K562 (cell line): ENCODE measurements around the gene FIZ1. TPM values are rescaled to one million over a fixed set of nuclear protein-coding genes. Genes with fewer than 3 reads are reported as not detected.

Experiments used
- ATAC-seq: fragments of 200-7000 bp; cut with Tn5 transposase; 3 replicates; pipeline ENCODE4 v1.9.1; 2020; ENCODE audit warnings: moderate library complexity
- BruUV-seq: library from RNA; stranded (reverse); fragments of 400-500 nt; replicated peaks from 2 replicates; lab custom pipeline; 2021; lab: Mats Ljungman, UMichigan
- CTCF ChIA-PET: fragments of 300-600 bp; formaldehyde crosslinking; extraction: SDS; loops from one replicate; lab custom pipeline; 2021; ENCODE audit warnings: low intra/inter-chr PET ratio; lab: Yijun Ruan, JAX
- POLR2A ChIA-PET: fragments of 300-600, 350-650 bp; sonication (Branson Sonifier 250); formaldehyde crosslinking; extraction: SDS; loops from one replicate; lab custom pipeline; 2021; ENCODE audit warnings: antibody characterized with exemption, inconsistent platforms; lab: Yijun Ruan, JAX
- DNase-seq, 4 experiments: peaks; one replicate each; pipeline versions ENCODE4 v3.0.0 to v3.0.0-alpha.2; 2011 to 2018; ENCODE audit warnings: low spot score in 3 of 4, mixed read lengths in 3 of 4; ENCODE audit errors: extremely low read depth in 1 of 4
- FAIRE-seq: peaks from 2 replicates; lab custom pipeline; 2011; peaks lifted over from hg19 to GRCh38; lab: Jason Lieb, UNC
- H2AFZ ChIP-seq: 2 replicates; pipeline ENCODE4 v1.6.0; 2011; ENCODE audit warnings: low read depth, low read length, control low read depth, inconsistent platforms
- H3K27ac ChIP-seq: fragments of 200-600 bp; 3 replicates; pipeline ENCODE4 v1.8.0; 2011; ENCODE audit warnings: low read depth, mild to moderate bottlenecking, control low read depth, inconsistent platforms, low read length, moderate library complexity, mixed read lengths; ENCODE audit errors: extremely low read depth
- H3K27me3 ChIP-seq, 2 experiments: fragments of 300-600 bp in 1 of 2; 2 replicates in 1 of 2; 3 replicates in 1 of 2; pipeline versions ENCODE4 v1.6.0 to v1.8.0; 2011; ENCODE audit warnings: inconsistent platforms in 2 of 2, low read length in 2 of 2, mild to moderate bottlenecking in 1 of 2, mixed read lengths in 1 of 2, moderate library complexity in 1 of 2; ENCODE audit not compliant: control insufficient read depth in 2 of 2, insufficient read depth in 2 of 2
- H3K36me3 ChIP-seq: fragments of 300-600 bp; 3 replicates; pipeline ENCODE4 v1.8.0; 2011; ENCODE audit warnings: mild to moderate bottlenecking, low read length, inconsistent platforms; ENCODE audit not compliant: control insufficient read depth, insufficient read depth
- H3K4me1 ChIP-seq, 2 experiments: fragments of 200-600 bp in 1 of 2; replicated peaks in 1 of 2; 2 replicates in 1 of 2; 3 replicates in 1 of 2; pipeline versions ENCODE4 v1.5.1 to v1.8.0; 2011; ENCODE audit warnings: inconsistent platforms in 2 of 2, low read length in 2 of 2, mild to moderate bottlenecking in 1 of 2, mixed read lengths in 1 of 2, moderate library complexity in 1 of 2; ENCODE audit not compliant: control insufficient read depth in 2 of 2, insufficient read depth in 2 of 2
- H3K4me2 ChIP-seq: 2 replicates; pipeline ENCODE4 v1.6.1; 2011; ENCODE audit warnings: low read length, control low read depth, inconsistent platforms, mixed read lengths; ENCODE audit not compliant: insufficient read depth
- H3K4me3 ChIP-seq: fragments of 200-600 bp; sonication (generic), shearing (Covaris generic); 2 replicates; pipeline ENCODE4 v1.5.1; 2016; ENCODE audit warnings: control low read depth, inconsistent platforms
- H3K79me2 ChIP-seq: fragments of 200-600 bp; 3 replicates; pipeline ENCODE4 v1.8.0; 2011; ENCODE audit warnings: low read length, inconsistent platforms; ENCODE audit not compliant: control insufficient read depth, insufficient read depth
- H3K9ac ChIP-seq, 2 experiments: 2 replicates each; pipeline versions ENCODE4 v1.6.0 to v1.6.1; 2011; ENCODE audit warnings: low read depth in 2 of 2, low read length in 2 of 2, control low read depth in 1 of 2, inconsistent platforms in 1 of 2, mild to moderate bottlenecking in 1 of 2, mixed read lengths in 1 of 2; ENCODE audit not compliant: insufficient read depth in 1 of 2
- H3K9me1 ChIP-seq: one replicate; pipeline ENCODE4 v1.6.0; 2011; ENCODE audit warnings: inconsistent platforms, mild to moderate bottlenecking, low read length, moderate library complexity; ENCODE audit not compliant: control insufficient read depth, insufficient read depth
- H3K9me3 ChIP-seq: replicated peaks from 2 replicates; pipeline ENCODE4 v1.5.1; 2011; ENCODE audit warnings: low read depth, low read length, inconsistent platforms; ENCODE audit not compliant: control insufficient read depth, insufficient read depth
- H4K20me1 ChIP-seq: replicated peaks from 2 replicates; pipeline ENCODE4 v1.6.1; 2011; ENCODE audit warnings: low read length, inconsistent platforms, mixed read lengths; ENCODE audit not compliant: control insufficient read depth, insufficient read depth
- CCAR2 ChIP-seq: fragments of 200-400 bp; formaldehyde crosslinking; IDR thresholded peaks from 2 replicates; pipeline ENCODE4 v1.6.1; 2017; ENCODE audit warnings: mild to moderate bottlenecking, low read depth, low read length
- CCNT2 ChIP-seq: IDR thresholded peaks from 2 replicates; pipeline ENCODE4 v1.6.1; 2011; ENCODE audit warnings: borderline replicate concordance, low read depth, mild to moderate bottlenecking, moderate library complexity, mixed read lengths, low read length; ENCODE audit not compliant: insufficient read length; ENCODE audit errors: extremely low read depth
- DMBX1 ChIP-seq: fragments of 250-450 bp; sonication (Bioruptor Pico); IDR thresholded peaks from 2 replicates; pipeline ENCODE4 v1.8.0; 2022; ENCODE audit warnings: inconsistent platforms, mild to moderate bottlenecking, moderate library complexity, borderline replicate concordance
- ETV5 ChIP-seq: sonication (generic); formaldehyde crosslinking; IDR thresholded peaks from 2 replicates; pipeline ENCODE4 v1.4.0; 2020; ENCODE audit warnings: low read depth, mild to moderate bottlenecking, missing genetic modification reagents
- HCFC1 ChIP-seq: IDR thresholded peaks from 2 replicates; pipeline ENCODE4 v1.6.1; 2012; ENCODE audit warnings: low read depth, low read length, improper control_type of control experiment
- PHF8 ChIP-seq: fragments of 200-600 bp; sonication (generic); IDR thresholded peaks from 2 replicates; pipeline ENCODE4 v1.6.1; 2012; ENCODE audit warnings: mixed run types, mild to moderate bottlenecking, inconsistent platforms, low read length, moderate library complexity, borderline replicate concordance
- SIN3B ChIP-seq: fragments of 450-650 bp; IDR thresholded peaks from 2 replicates; pipeline ENCODE4 v1.6.1; 2017; ENCODE audit warnings: low read depth, mild to moderate bottlenecking, moderate library complexity
- ZBTB17 ChIP-seq: fragments of 450-650 bp; formaldehyde crosslinking; IDR thresholded peaks from 2 replicates; pipeline ENCODE4 v1.4.0; 2020; ENCODE audit warnings: mild to moderate bottlenecking
- ZNF140 ChIP-seq: fragments of 250-450 bp; sonication (Bioruptor Pico); IDR thresholded peaks from 2 replicates; pipeline ENCODE4 v1.8.0; 2021; ENCODE audit warnings: moderate library complexity, mild to moderate bottlenecking, inconsistent platforms
- ZNF23 ChIP-seq: fragments of 250-450 bp; sonication (Bioruptor Pico); IDR thresholded peaks from 2 replicates; pipeline ENCODE4 v1.4.0; 2020; ENCODE audit warnings: mild to moderate bottlenecking
- ZNF384 ChIP-seq: IDR thresholded peaks from 2 replicates; pipeline ENCODE4 v1.6.1; 2012; ENCODE audit warnings: low read depth, low read length, improper control_type of control experiment
- ZNF644 ChIP-seq: fragments of 200-800 bp; sonication (Bioruptor generic); IDR thresholded peaks from 2 replicates; pipeline ENCODE4 v1.6.1; 2016; ENCODE audit warnings: low read depth, missing genetic modification characterization, missing compliant biosample characterization
- WGBS: fragments of 100-300 bp; shearing (Covaris generic); methylation state at CpG from one replicate; pipeline ENCODE4 v1.1.6; 2016; ENCODE audit warnings: low coverage, mixed read lengths; ENCODE audit not compliant: insufficient coverage; ENCODE audit errors: missing lambda C conversion rate; 5-methylcytosine and 5-hydroxymethylcytosine counted together
- in situ Hi-C: fragments of 300-500 bp; cut with MboI; formaldehyde crosslinking; loops from 4 replicates; pipeline ENCODE4 v1.15.0; 2018; ENCODE audit warnings: inconsistent platforms, mixed read lengths
- intact Hi-C: fragments of 100-400 bp; cut with micrococcal nuclease; formaldehyde crosslinking; loops from 2 replicates; pipeline ENCODE4 v1.14.2; 2022
- polyA plus RNA-seq, 8 experiments: library from polyadenylated mRNA; depleted of rRNA in 4 of 8; stranded (reverse) in 5 of 8; unstranded in 3 of 8; fragments of >200 nt; fragmentation: Nextera tagmentation in 2 of 8; fragmentation: Illumina TruSeq in 1 of 8; extraction: Ambion mirVana in 2 of 8; extraction: Trizol in 1 of 8; gene quantifications; 2 replicates each; pipeline versions ENCODE4 v1.2.1 to v1.2.3, GENCODE V29; 2011 to 2014; ENCODE audit warnings: inconsistent platforms in 1 of 8, missing spikeins in 1 of 8
- total RNA-seq, 7 experiments: library from RNA; depleted of rRNA in 6 of 7; stranded (reverse); fragments of >200 nt in 6 of 7; fragmentation: Illumina TruSeq in 2 of 7; extraction: Trizol in 2 of 7; gene quantifications; 2 replicates each; pipeline versions ENCODE4 v1.2.1 to v1.2.3, GENCODE V29; 2011 to 2021; ENCODE audit warnings: low replicate concordance in 1 of 7
- TF ChIP-seq, protein P1 (sequence below), 2 experiments: fragments of 150-350 bp in 1 of 2; IDR thresholded peaks; 2 replicates each; pipeline ENCODE4 v1.6.1; 2012 to 2016; ENCODE audit warnings: low read depth in 2 of 2, low read length in 2 of 2, mild to moderate bottlenecking in 1 of 2, moderate library complexity in 1 of 2

Gene FIZ1
- total and polyA plus RNA-seq, 9 of the 15 experiments (the other 6 are each of a cell fraction or from before 2014, with no cell fraction given), result 0.79 to 17.5 (median 5.5) TPM

DNA sequence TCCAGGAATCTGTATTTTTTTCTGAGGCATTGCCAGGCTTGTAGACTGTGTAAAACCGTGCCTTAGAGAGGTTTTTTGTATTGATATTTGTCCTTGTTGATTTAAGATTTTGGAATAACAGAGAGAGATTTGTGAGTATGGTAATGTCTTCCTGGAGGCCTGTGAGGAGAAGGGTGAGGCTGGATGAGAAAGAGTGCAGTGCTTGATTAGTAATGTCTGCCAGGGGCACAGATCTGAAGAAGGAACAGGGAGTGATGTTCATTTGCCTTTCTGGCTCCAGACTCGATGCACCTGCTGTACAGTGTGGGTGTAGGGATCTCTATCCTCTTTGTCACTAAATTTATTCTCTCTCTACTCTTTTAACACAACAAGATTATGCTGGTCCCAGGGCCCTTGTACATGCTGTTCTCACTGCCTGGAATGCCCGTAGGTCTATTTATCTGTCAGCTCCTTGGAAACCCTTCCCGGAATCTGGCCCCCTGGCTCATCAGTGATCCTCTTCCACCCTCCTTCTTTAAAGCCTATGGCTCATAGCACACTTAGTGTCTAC is 4.2 kb downstream of the FIZ1 start:
- WGBS, result 86% methylated on average over 4 of the region's 4 CpGs
- in situ Hi-C loops, result no loop called here
- no peak overlapping the region for H3K4me3 ChIP-seq
- H3K9me1 ChIP-seq, result no peaks in the 10 kb centered on the region
- no peak overlapping the region for H3K4me2 ChIP-seq
- H3K9me3 ChIP-seq, result peaks cover 3% of the 10 kb centered on the region; the same call in 1 of the 2 replicates
- ChIA-PET CTCF (no interaction called here), POLR2A (interaction anchor here (0.6 kb wide), 1 partner anchor 22 kb away, joined by 4 read pairs; no protein-coding TSS in a partner anchor)
- peaks cover 4% of the 10 kb centered on the region; the same call in 1 of the 3 replicates for H3K79me2 ChIP-seq
- ATAC-seq (no peak), DNase-seq (no peak), FAIRE-seq (no peak)
- no peaks in the 10 kb centered on the region for H3K27me3 ChIP-seq
- no peak overlapping the region for H3K27ac ChIP-seq
- intact Hi-C loops, result no loop called here
- H2AFZ ChIP-seq, result no peak overlapping the region
- H3K9ac ChIP-seq, result no peak overlapping the region
- peaks cover 12 to 25% of the 10 kb centered on the region in 2 experiments; a peak in 4 of 5 replicates for H3K4me1 ChIP-seq
- H4K20me1 ChIP-seq, result no peaks in the 10 kb centered on the region
- BruUV-seq, result no TSS peak
- peaks cover 39% of the 10 kb centered on the region; the same call in 2 of the 3 replicates for H3K36me3 ChIP-seq
- TF ChIP-seq ZNF644, result no peak
- TF ChIP-seq PHF8, result no peak
- TF ChIP-seq CCAR2, result no peak
- peak; percentile 94 for TF ChIP-seq ZBTB17 (CRISPR knock-in tag)
- TF ChIP-seq CCNT2, result no peak
- TF ChIP-seq ZNF140 (CRISPR knock-in tag), result no peak
- TF ChIP-seq ZNF384, result no peak
- TF ChIP-seq HCFC1, result no peak
- TF ChIP-seq SIN3B, result no peak
- TF ChIP-seq, protein P1, sequence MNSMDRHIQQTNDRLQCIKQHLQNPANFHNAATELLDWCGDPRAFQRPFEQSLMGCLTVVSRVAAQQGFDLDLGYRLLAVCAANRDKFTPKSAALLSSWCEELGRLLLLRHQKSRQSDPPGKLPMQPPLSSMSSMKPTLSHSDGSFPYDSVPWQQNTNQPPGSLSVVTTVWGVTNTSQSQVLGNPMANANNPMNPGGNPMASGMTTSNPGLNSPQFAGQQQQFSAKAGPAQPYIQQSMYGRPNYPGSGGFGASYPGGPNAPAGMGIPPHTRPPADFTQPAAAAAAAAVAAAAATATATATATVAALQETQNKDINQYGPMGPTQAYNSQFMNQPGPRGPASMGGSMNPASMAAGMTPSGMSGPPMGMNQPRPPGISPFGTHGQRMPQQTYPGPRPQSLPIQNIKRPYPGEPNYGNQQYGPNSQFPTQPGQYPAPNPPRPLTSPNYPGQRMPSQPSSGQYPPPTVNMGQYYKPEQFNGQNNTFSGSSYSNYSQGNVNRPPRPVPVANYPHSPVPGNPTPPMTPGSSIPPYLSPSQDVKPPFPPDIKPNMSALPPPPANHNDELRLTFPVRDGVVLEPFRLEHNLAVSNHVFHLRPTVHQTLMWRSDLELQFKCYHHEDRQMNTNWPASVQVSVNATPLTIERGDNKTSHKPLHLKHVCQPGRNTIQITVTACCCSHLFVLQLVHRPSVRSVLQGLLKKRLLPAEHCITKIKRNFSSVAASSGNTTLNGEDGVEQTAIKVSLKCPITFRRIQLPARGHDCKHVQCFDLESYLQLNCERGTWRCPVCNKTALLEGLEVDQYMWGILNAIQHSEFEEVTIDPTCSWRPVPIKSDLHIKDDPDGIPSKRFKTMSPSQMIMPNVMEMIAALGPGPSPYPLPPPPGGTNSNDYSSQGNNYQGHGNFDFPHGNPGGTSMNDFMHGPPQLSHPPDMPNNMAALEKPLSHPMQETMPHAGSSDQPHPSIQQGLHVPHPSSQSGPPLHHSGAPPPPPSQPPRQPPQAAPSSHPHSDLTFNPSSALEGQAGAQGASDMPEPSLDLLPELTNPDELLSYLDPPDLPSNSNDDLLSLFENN (IDR thresholded peaks at IDR 0.05; ENCODE audit: low read depth in 2 of 2, low read length in 2 of 2), result peak in 1 of 2 experiments; percentile 51; a peak in 1 of 4 replicates
- no peak for TF ChIP-seq DMBX1 (CRISPR knock-in tag)
- TF ChIP-seq ZNF23 (CRISPR knock-in tag), result peak; percentile 86
- no peak for TF ChIP-seq ETV5
